Suprapubic skin (tissue), 3 donors: Measurements from ENCODE around the gene NLRP1.

Source experiments
- CTCF ChIP-seq, 2 donors: fragments of 200-600 bp in 1 of 2; fragments of 450-650 bp in 1 of 2; sonication (generic) in 1 of 2; IDR thresholded peaks; one replicate each; pipeline ENCODE4 v1.5.1; 2016 to 2019; ENCODE audit warnings: antibody characterized with exemption in 2 of 2, mild to moderate bottlenecking in 1 of 2, moderate library complexity in 1 of 2
- POLR2AphosphoS5 ChIP-seq, 3 donors: sonication (generic); formaldehyde crosslinking; IDR thresholded peaks; one replicate each; pipeline ENCODE4 v1.6.1; 2017; ENCODE audit warnings: antibody characterized with exemption in 3 of 3

- no peak for TF ChIP-seq CTCF (IDR thresholded peaks at IDR 0.05)
- TF ChIP-seq POLR2AphosphoS5 (IDR thresholded peaks at IDR 0.05) = no peak
Measured at GRCh38 chr17:5488752-5489151, 95.6 kb downstream of the NLRP1 start.
